NB4 (cell line): ENCODE measurements around the gene PBXIP1.

Source experiments
- MYC ChIP-seq: IDR thresholded peaks from 2 replicates; pipeline ENCODE4 v1.6.1; 2011; ENCODE audit warnings: low read depth, low read length
- POLR2A ChIP-seq: IDR thresholded peaks from 2 replicates; pipeline ENCODE4 v1.6.1; 2011; ENCODE audit warnings: mild to moderate bottlenecking; ENCODE audit not compliant: insufficient read length; ENCODE audit errors: extremely low read depth
- TF ChIP-seq, protein P1 (sequence below): IDR thresholded peaks from one replicate; pipeline ENCODE4 v1.5.1; 2012; ENCODE audit warnings: low read depth, low read length

DNA sequence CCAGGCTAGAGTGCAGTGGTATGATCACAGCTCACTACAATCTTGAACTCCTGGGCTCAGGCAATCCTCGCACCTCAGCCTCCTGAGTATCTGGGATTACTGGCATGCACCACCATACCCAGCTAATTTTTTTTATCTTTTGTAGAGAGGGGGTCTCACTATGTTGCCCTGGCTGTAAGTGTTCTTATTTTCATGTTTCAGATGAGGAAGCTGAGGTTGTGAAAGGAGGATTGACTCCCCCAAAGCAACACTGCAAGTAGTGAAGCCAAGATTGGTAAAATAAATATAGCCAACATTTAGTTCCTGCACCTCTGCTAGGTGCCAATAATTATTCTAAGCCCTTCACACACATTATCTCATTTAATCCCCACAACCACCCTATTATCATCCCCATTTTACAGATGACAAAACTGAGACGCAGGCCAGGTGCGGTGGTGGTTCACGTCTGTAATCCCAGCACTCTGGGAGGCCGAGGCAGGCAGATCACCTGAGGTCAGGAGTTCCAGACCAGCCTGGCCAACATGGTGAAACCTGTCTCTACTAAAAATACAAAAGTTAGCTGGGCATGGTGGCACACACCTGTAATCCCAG, 21.4 kb downstream of the PBXIP1 start:
- TF ChIP-seq, protein P1, sequence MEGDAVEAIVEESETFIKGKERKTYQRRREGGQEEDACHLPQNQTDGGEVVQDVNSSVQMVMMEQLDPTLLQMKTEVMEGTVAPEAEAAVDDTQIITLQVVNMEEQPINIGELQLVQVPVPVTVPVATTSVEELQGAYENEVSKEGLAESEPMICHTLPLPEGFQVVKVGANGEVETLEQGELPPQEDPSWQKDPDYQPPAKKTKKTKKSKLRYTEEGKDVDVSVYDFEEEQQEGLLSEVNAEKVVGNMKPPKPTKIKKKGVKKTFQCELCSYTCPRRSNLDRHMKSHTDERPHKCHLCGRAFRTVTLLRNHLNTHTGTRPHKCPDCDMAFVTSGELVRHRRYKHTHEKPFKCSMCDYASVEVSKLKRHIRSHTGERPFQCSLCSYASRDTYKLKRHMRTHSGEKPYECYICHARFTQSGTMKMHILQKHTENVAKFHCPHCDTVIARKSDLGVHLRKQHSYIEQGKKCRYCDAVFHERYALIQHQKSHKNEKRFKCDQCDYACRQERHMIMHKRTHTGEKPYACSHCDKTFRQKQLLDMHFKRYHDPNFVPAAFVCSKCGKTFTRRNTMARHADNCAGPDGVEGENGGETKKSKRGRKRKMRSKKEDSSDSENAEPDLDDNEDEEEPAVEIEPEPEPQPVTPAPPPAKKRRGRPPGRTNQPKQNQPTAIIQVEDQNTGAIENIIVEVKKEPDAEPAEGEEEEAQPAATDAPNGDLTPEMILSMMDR, result no peak
- TF ChIP-seq POLR2A (no peak), MYC (no peak)
